Left lung (tissue), 10 donors: ENCODE data around the gene NWD2. TPM values are rescaled to one million over a fixed set of nuclear protein-coding genes. Genes with fewer than 3 reads are reported as not detected.

Experiments
- ATAC-seq: fragments of 200-7000 bp; cut with Tn5 transposase; one replicate; pipeline ENCODE4 v1.9.1; 2020; ENCODE audit warnings: moderate library complexity
- DNase-seq, 4 donors: peaks; one replicate each; pipeline ENCODE4 v3.0.0-alpha.2; 2013 to 2020
- H3K27ac ChIP-seq, 2 donors: fragments of 200-600 bp; sonication (generic) in 1 of 2; one replicate each; pipeline versions ENCODE4 v1.5.0 to v1.8.0; 2020 to 2021
- H3K27me3 ChIP-seq, 2 donors: fragments of 200-600 bp; sonication (generic) in 1 of 2; one replicate each; pipeline versions ENCODE4 v1.5.0 to v1.8.0; 2020 to 2021
- H3K36me3 ChIP-seq, 2 donors: fragments of 200-600 bp; sonication (generic) in 1 of 2; one replicate each; pipeline versions ENCODE4 v1.5.0 to v1.8.0; 2020 to 2021
- H3K4me1 ChIP-seq, 2 donors: fragments of 200-600 bp; one replicate each; pipeline ENCODE4 v1.8.0; 2021
- H3K4me3 ChIP-seq, 2 donors: fragments of 200-600 bp; sonication (generic) in 1 of 2; one replicate each; pipeline versions ENCODE4 v1.5.0 to v1.8.0; 2020 to 2021; ENCODE audit warnings: mild to moderate bottlenecking in 1 of 2
- H3K9me3 ChIP-seq, 2 donors: fragments of 200-600 bp; sonication (generic) in 1 of 2; one replicate each; pipeline versions ENCODE4 v1.5.0 to v1.8.0; 2020 to 2021
- CTCF ChIP-seq, 2 donors: fragments of 200-600 bp; sonication (generic) in 1 of 2; IDR thresholded peaks; one replicate each; pipeline versions ENCODE4 v1.5.0 to v1.8.0; 2021; ENCODE audit warnings: antibody characterized with exemption in 2 of 2
- intact Hi-C, 2 donors: fragments of 100-400 bp; cut with DNase I; formaldehyde crosslinking; loops; one replicate each; pipeline versions ENCODE4 v1.11.2 to v1.14.2; 2022
- polyA plus RNA-seq, 6 donors: library from polyadenylated mRNA; unstranded; fragments of 120-200 nt; gene quantifications; one replicate each; pipeline ENCODE4 v1.2.1, GENCODE V29; 2013; ENCODE audit not compliant: insufficient read length in 6 of 6
- total RNA-seq, 2 donors: library from RNA; stranded (reverse); fragmentation: NEBNext Ultra II Directional; extraction: Animal tissue kit (Norgen Biotek cat#: 25700); gene quantifications; one replicate each; pipeline ENCODE4 v1.2.1, GENCODE V29; 2021
- donor health status: DM: no; HTN: yes; CAD: no.
- donor health status: DM: no; HTN: no; CAD: no.

Gene NWD2
- total and polyA plus RNA-seq, 8 donors = 0.01 to 0.03 (median 0.03) TPM; not detected in 3

GRCh38 chr4:37429906-37430305 is 185.4 kb downstream of the NWD2 start:
- no peak for TF ChIP-seq CTCF (IDR thresholded peaks at IDR 0.05)
- H3K27me3 ChIP-seq = no peaks in the 10 kb centered on the region
- H3K9me3 ChIP-seq = no peaks in the 10 kb centered on the region
- no peak overlapping the region for H3K27ac ChIP-seq
- no peaks in the 10 kb centered on the region for H3K4me1 ChIP-seq
- intact Hi-C loops = no loop called here
- no peak overlapping the region for H3K4me3 ChIP-seq
- no peak for DNase-seq
- no peak for ATAC-seq
- H3K36me3 ChIP-seq = no peaks in the 10 kb centered on the region

GRCh38 chr4:37430718-37431416 is 186.3 kb downstream of the NWD2 start:
- TF ChIP-seq CTCF (IDR thresholded peaks at IDR 0.05) = no peak
- Histone ChIP-seq H3K36me3 (no peaks in the 10 kb centered on the region), H3K27ac (no peak overlapping the region), H3K4me1 (no peaks in the 10 kb centered on the region), H3K27me3 (no peaks in the 10 kb centered on the region), H3K4me3 (no peak overlapping the region), H3K9me3 (no peaks in the 10 kb centered on the region)
- ATAC-seq = no peak
- no peak for DNase-seq
- intact Hi-C loops = no loop called here

GRCh38 chr4:37431417-37431743 is 186.8 kb downstream of the NWD2 start:
- Histone ChIP-seq H3K4me3 (no peak overlapping the region), H3K27me3 (no peaks in the 10 kb centered on the region), H3K27ac (no peak overlapping the region), H3K36me3 (no peaks in the 10 kb centered on the region), H3K9me3 (no peaks in the 10 kb centered on the region), H3K4me1 (no peaks in the 10 kb centered on the region)
- peak; percentile 77 for ATAC-seq
- DNase-seq = no peak
- intact Hi-C loops = no loop called here
- no peak for TF ChIP-seq CTCF (IDR thresholded peaks at IDR 0.05)

- TF ChIP-seq CTCF (IDR thresholded peaks at IDR 0.05) = no peak
- H3K4me1 ChIP-seq = no peaks in the 10 kb centered on the region
- ATAC-seq (no peak), DNase-seq (peak in 1 of 4 donors; percentile 10)
- intact Hi-C loops = no loop called here
- H3K4me3 ChIP-seq = no peak overlapping the region
- H3K27me3 ChIP-seq = no peaks in the 10 kb centered on the region
- H3K27ac ChIP-seq = no peak overlapping the region
- H3K9me3 ChIP-seq = no peaks in the 10 kb centered on the region
- no peaks in the 10 kb centered on the region for H3K36me3 ChIP-seq
These were observed 189.9 kb downstream of the NWD2 start for GRCh38 chr4:37434469-37434868.

GRCh38 chr4:37436546-37436945 is 192.0 kb downstream of the NWD2 start:
- no peak for TF ChIP-seq CTCF (IDR thresholded peaks at IDR 0.05)
- Histone ChIP-seq H3K4me1 (no peaks in the 10 kb centered on the region), H3K36me3 (no peaks in the 10 kb centered on the region), H3K4me3 (no peak overlapping the region), H3K27ac (no peak overlapping the region), H3K9me3 (no peaks in the 10 kb centered on the region), H3K27me3 (no peaks in the 10 kb centered on the region)
- no peak for ATAC-seq
- intact Hi-C loops = no loop called here
- DNase-seq = no peak
